Brain microvascular endothelial cell (primary cell): Measurements from ENCODE around the gene CYREN.

ENCODE experiments used
- DNase-seq: peaks from one replicate; pipeline ENCODE4 v3.0.0-alpha.2; 2020
- H3K27ac ChIP-seq: fragments of 250-450 bp; sonication (Bioruptor Pico); 2 replicates; pipeline ENCODE4 v1.5.1; 2020; ENCODE audit warnings: mild to moderate bottlenecking, moderate library complexity
- H3K27me3 ChIP-seq: fragments of 250-450 bp; sonication (Bioruptor Pico); replicated peaks from 2 replicates; pipeline ENCODE4 v1.5.1; 2020; ENCODE audit warnings: mild to moderate bottlenecking
- H3K36me3 ChIP-seq: fragments of 250-450 bp; sonication (Bioruptor Pico); replicated peaks from 2 replicates; pipeline ENCODE4 v1.5.1; 2020; ENCODE audit warnings: mild to moderate bottlenecking
- H3K4me3 ChIP-seq: 2 replicates; pipeline ENCODE4 v1.5.1; 2011; ENCODE audit warnings: low read depth, mild to moderate bottlenecking, control low read depth, low read length, moderate library complexity
- CTCF ChIP-seq: IDR thresholded peaks from 2 replicates; pipeline ENCODE4 v1.5.1; 2011; ENCODE audit warnings: low read depth, mild to moderate bottlenecking, moderate library complexity, low read length, control low read depth, inconsistent platforms; ENCODE audit errors: missing control alignments
- in situ Hi-C: cut with HindIII; loops from 2 replicates; pipeline ENCODE4 v1.10.0; 2017; ENCODE audit warnings: low sequenced_read_pairs, low pct_ligation_motif_present

CYREN gene

GRCh38 chr7:135160858-135161653 is 9.5 kb downstream of the CYREN start:
- peaks cover 4% of the 10 kb centered on the region for H3K36me3 ChIP-seq
- H3K27ac ChIP-seq = no peak overlapping the region
- TF ChIP-seq CTCF = peak; percentile 13
- no peaks in the 10 kb centered on the region for H3K27me3 ChIP-seq
- in situ Hi-C loops = loop anchor here (25.0 kb wide), 1 partner anchor 174 kb away; the partner anchor contains the start of gene AGBL3
- no peak for DNase-seq
- H3K4me3 ChIP-seq = no peak overlapping the region

- Histone ChIP-seq H3K4me3 (no peak overlapping the region), H3K27ac (peak overlapping the region; percentile 33), H3K36me3 (no peaks in the 10 kb centered on the region), H3K27me3 (no peaks in the 10 kb centered on the region)
- no peak for TF ChIP-seq CTCF
- DNase-seq = peak; percentile 41
- in situ Hi-C loops = loop anchor here (25.0 kb wide), 1 partner anchor 173 kb away; the partner anchor contains the start of gene AGBL3
Observed at GRCh38 chr7:135160098-135160857, 10.2 kb downstream of the CYREN start.

GRCh38 chr7:135159359-135160085 is 11.0 kb downstream of the CYREN start:
- Histone ChIP-seq H3K36me3 (no peaks in the 10 kb centered on the region), H3K27me3 (no peaks in the 10 kb centered on the region), H3K4me3 (no peak overlapping the region), H3K27ac (peak overlapping the region; percentile 33)
- TF ChIP-seq CTCF = no peak
- in situ Hi-C loops = loop anchor here (25.0 kb wide), 1 partner anchor 172 kb away; the partner anchor contains the start of gene AGBL3
- DNase-seq = no peak

GRCh38 chr7:135158874-135159273 is 11.6 kb downstream of the CYREN start:
- Histone ChIP-seq H3K4me3 (no peak overlapping the region), H3K36me3 (no peaks in the 10 kb centered on the region), H3K27me3 (no peaks in the 10 kb centered on the region), H3K27ac (no peak overlapping the region)
- no peak for DNase-seq
- no peak for TF ChIP-seq CTCF
- in situ Hi-C loops = loop anchor here (25.0 kb wide), 1 partner anchor 172 kb away; the partner anchor contains the start of gene AGBL3

- H3K27me3 ChIP-seq = no peaks in the 10 kb centered on the region
- H3K4me3 ChIP-seq = no peak overlapping the region
- in situ Hi-C loops = loop anchor here (25.0 kb wide), 1 partner anchor 171 kb away; the partner anchor contains the start of gene AGBL3
Observed at GRCh38 chr7:135158141-135158655, 12.3 kb downstream of the CYREN start.

More at GRCh38 chr7:135158141-135158655, 12.3 kb downstream of the CYREN start:
- no peak for DNase-seq
- Histone ChIP-seq H3K36me3 (no peaks in the 10 kb centered on the region), H3K27ac (no peak overlapping the region)
- no peak for TF ChIP-seq CTCF
